Activated CD4-positive, CD25-positive, alpha-beta regulatory T cell (primary cell): Measurements from ENCODE around the gene SKAP2.

Experiments used
- DNase-seq, 4 experiments: peaks; one replicate each; lab custom pipeline; 2025; lab: John Stamatoyannopoulos, UW

Gene SKAP2

GRCh38 chr7:26696161-26696560 lies 168.2 kb downstream of the SKAP2 start:
- DNase-seq, result no peak

GRCh38 chr7:26694713-26695112 lies 169.7 kb downstream of the SKAP2 start:
- no peak for DNase-seq

GRCh38 chr7:26694141-26694540 lies 170.2 kb downstream of the SKAP2 start:
- DNase-seq, result no peak

- no peak for DNase-seq
Measured at GRCh38 chr7:26691886-26692285, 172.5 kb downstream of the SKAP2 start.

GRCh38 chr7:26691406-26691805 lies 173.0 kb downstream of the SKAP2 start:
- no peak for DNase-seq

- DNase-seq, result no peak
Measured at GRCh38 chr7:26690135-26690805, 174.1 kb downstream of the SKAP2 start.

- no peak for DNase-seq
Measured at GRCh38 chr7:26688936-26689506, 175.4 kb downstream of the SKAP2 start.

- DNase-seq, result no peak
Measured at GRCh38 chr7:26688388-26688787, 176.0 kb downstream of the SKAP2 start.

GRCh38 chr7:26687032-26687431 lies 177.4 kb downstream of the SKAP2 start:
- DNase-seq, result no peak

GRCh38 chr7:26686448-26686981 lies 177.9 kb downstream of the SKAP2 start:
- DNase-seq, result no peak

GRCh38 chr7:26685606-26686005 lies 178.8 kb downstream of the SKAP2 start:
- DNase-seq, result no peak

GRCh38 chr7:26684447-26684846 lies 179.9 kb downstream of the SKAP2 start:
- DNase-seq, result no peak

- no peak for DNase-seq
Measured at GRCh38 chr7:26683277-26683676, 181.1 kb downstream of the SKAP2 start.

GRCh38 chr7:26681819-26682418 lies 182.5 kb downstream of the SKAP2 start:
- DNase-seq, result no peak

GRCh38 chr7:26680587-26680986 lies 183.8 kb downstream of the SKAP2 start:
- DNase-seq, result no peak

GRCh38 chr7:26675143-26675887 lies 189.1 kb downstream of the SKAP2 start:
- no peak for DNase-seq

- no peak for DNase-seq
Measured at GRCh38 chr7:26673858-26674257, 190.5 kb downstream of the SKAP2 start.

GRCh38 chr7:26673271-26673670 lies 191.1 kb downstream of the SKAP2 start:
- DNase-seq, result no peak

- DNase-seq, result no peak
Measured at GRCh38 chr7:26670841-26671240, 193.5 kb downstream of the SKAP2 start.

GRCh38 chr7:26670290-26670689 lies 194.1 kb downstream of the SKAP2 start:
- DNase-seq, result no peak

GRCh38 chr7:26668821-26669220 lies 195.6 kb downstream of the SKAP2 start:
- no peak for DNase-seq

GRCh38 chr7:26667514-26668133 lies 196.8 kb downstream of the SKAP2 start:
- DNase-seq, result peak in 2 of 4 experiments; percentile 2 to 5
